Panc1 (cell line): Measurements from ENCODE around the gene JSRP1. TPM values are rescaled to one million over a fixed set of nuclear protein-coding genes. Genes with fewer than 3 reads are reported as not detected.

Source experiments
- ATAC-seq: fragments of 200-7000 bp; cut with Tn5 transposase; 2 replicates; pipeline ENCODE4 v1.9.1; 2020; ENCODE audit warnings: mild to moderate bottlenecking, moderate library complexity
- BruUV-seq: library from RNA; stranded (reverse); fragments of 400-500 nt; replicated peaks from 2 replicates; lab custom pipeline; 2021; lab: Mats Ljungman, UMichigan
- CTCF ChIA-PET: fragments of 300-600 bp; sonication (Branson Sonifier 250); formaldehyde crosslinking; loops from one replicate; lab custom pipeline; 2022; ENCODE audit warnings: antibody characterized with exemption; lab: Charles Lee
- POLR2A ChIA-PET: fragments of 300-600 bp; sonication (Branson Sonifier 250); formaldehyde crosslinking; loops from one replicate; lab custom pipeline; 2022; ENCODE audit warnings: antibody characterized with exemption; lab: Charles Lee
- DNase-seq: peaks from one replicate; pipeline ENCODE4 v3.0.0-alpha.2; 2010; ENCODE audit warnings: low read depth, low spot score
- H3K27ac ChIP-seq: 2 replicates; pipeline ENCODE4 v1.5.1; 2011; ENCODE audit warnings: mild to moderate bottlenecking, low read length, inconsistent platforms
- H3K27me3 ChIP-seq: fragments of 200-500 bp; sonication (Bioruptor generic); 2 replicates; pipeline ENCODE4 v1.6.0; 2014; ENCODE audit warnings: low read length, inconsistent platforms; ENCODE audit not compliant: control insufficient read depth, insufficient read depth
- H3K36me3 ChIP-seq: fragments of 200-500 bp; sonication (Bioruptor generic); 2 replicates; pipeline ENCODE4 v1.5.1; 2014; ENCODE audit warnings: inconsistent platforms, mild to moderate bottlenecking, low read length, moderate library complexity; ENCODE audit not compliant: control insufficient read depth, insufficient read depth
- H3K4me1 ChIP-seq: 2 replicates; pipeline ENCODE4 v1.5.1; 2011; ENCODE audit warnings: inconsistent platforms, mild to moderate bottlenecking, low read length, moderate library complexity; ENCODE audit not compliant: control insufficient read depth, insufficient read depth
- H3K4me3 ChIP-seq, 2 experiments: 2 replicates each; pipeline ENCODE4 v1.5.1; 2011 to 2012; ENCODE audit warnings: low read depth in 2 of 2, low read length in 2 of 2, mild to moderate bottlenecking in 2 of 2, inconsistent platforms in 1 of 2, moderate library complexity in 1 of 2
- H3K9me3 ChIP-seq: fragments of 200-500 bp; sonication (Bioruptor generic); 2 replicates; pipeline ENCODE4 v1.5.1; 2014; ENCODE audit warnings: low read depth, mild to moderate bottlenecking, inconsistent platforms, low read length, moderate library complexity; ENCODE audit not compliant: control insufficient read depth, insufficient read depth
- CTCF ChIP-seq: fragments of 450-650 bp; IDR thresholded peaks from 2 replicates; pipeline ENCODE4 v1.5.1; 2017; ENCODE audit warnings: mild to moderate bottlenecking
- POLR2AphosphoS5 ChIP-seq: IDR thresholded peaks from 2 replicates; pipeline ENCODE4 v1.6.1; 2012; ENCODE audit warnings: mild to moderate bottlenecking, low read depth, low read length, moderate library complexity
- REST ChIP-seq, 2 experiments: IDR thresholded peaks; 2 replicates each; pipeline ENCODE4 v1.6.1; 2011 to 2012; ENCODE audit warnings: low read depth in 2 of 2, control low read depth in 1 of 2, low read length in 1 of 2, mild to moderate bottlenecking in 1 of 2, moderate library complexity in 1 of 2; ENCODE audit not compliant: insufficient read depth in 1 of 2
- SIN3A ChIP-seq: IDR thresholded peaks from 2 replicates; pipeline ENCODE4 v1.6.1; 2012; ENCODE audit warnings: low read depth, mild to moderate bottlenecking, low read length, moderate library complexity, borderline replicate concordance; ENCODE audit not compliant: insufficient read depth
- TCF7L2 ChIP-seq: IDR thresholded peaks from 2 replicates; pipeline ENCODE4 v1.6.1; 2011; ENCODE audit warnings: mild to moderate bottlenecking, low read depth, low read length, inconsistent platforms
- in situ Hi-C: cut with HindIII; loops from 2 replicates; pipeline ENCODE4 v1.10.0; 2016; ENCODE audit warnings: low sequenced_read_pairs, low pct_unique_long_range_greater_than_20kb
- intact Hi-C: fragments of 100-400 bp; cut with micrococcal nuclease; formaldehyde crosslinking; loops from one replicate; pipeline ENCODE4 v1.10.0; 2022; ENCODE audit not compliant: unreplicated experiment
- total RNA-seq: library from RNA; stranded (reverse); gene quantifications from one replicate; pipeline ENCODE4 v1.2.1, GENCODE V29; 2021; ENCODE audit not compliant: unreplicated experiment

JSRP1 gene
- total RNA-seq, 1 experiment from 2014 or later = 0.51 TPM

GRCh38 chr19:2280633-2281264, 24.5 kb upstream of the JSRP1 start:
- POLR2A ChIA-PET = interaction anchor here (0.6 kb wide), 1 partner anchor 17 kb away, joined by 8 read pairs; no protein-coding TSS in a partner anchor
- H3K4me3 ChIP-seq = no peak overlapping the region

More at GRCh38 chr19:2280633-2281264, 24.5 kb upstream of the JSRP1 start:
- ATAC-seq = peak; percentile 28; the same call in 1 of the 2 replicates
- H3K9me3 ChIP-seq = no peaks in the 10 kb centered on the region
- CTCF ChIA-PET = no interaction called here
- H3K4me1 ChIP-seq = no peaks in the 10 kb centered on the region
- intact Hi-C loops (no loop called here), in situ Hi-C loops (no loop called here)
- DNase-seq = no peak
- no peak for TF ChIP-seq REST (IDR thresholded peaks at IDR 0.05; ENCODE audit: insufficient read depth in 1 of 2, low read depth in 2 of 2, low read length in 1 of 2)
- TF ChIP-seq TCF7L2 = no peak
- no peak for TF ChIP-seq POLR2AphosphoS5
- TF ChIP-seq SIN3A = no peak
- no peak for TF ChIP-seq CTCF
- H3K27me3 ChIP-seq = no peaks in the 10 kb centered on the region
- H3K36me3 ChIP-seq = no peaks in the 10 kb centered on the region
- BruUV-seq = no TSS peak
- no peak overlapping the region for H3K27ac ChIP-seq
